Neutrophil (primary cell): ENCODE measurements around the gene SLC25A21.

Source experiments
- H3K27ac ChIP-seq: fragments of 200-600 bp; sonication (generic); 2 replicates; pipeline ENCODE4 v1.5.1; 2016; ENCODE audit warnings: mild to moderate bottlenecking, moderate library complexity
- H3K27me3 ChIP-seq: fragments of 200-600 bp; sonication (generic); 2 replicates; pipeline ENCODE4 v1.6.0; 2016; ENCODE audit warnings: mild to moderate bottlenecking
- H3K36me3 ChIP-seq: fragments of 200-600 bp; sonication (generic); 2 replicates; pipeline ENCODE4 v1.5.1; 2017
- H3K4me1 ChIP-seq, 2 experiments: fragments of 200-600 bp in 1 of 2; sonication (generic) in 1 of 2; 1 replicate in 1 of 2; 2 replicates in 1 of 2; pipeline versions ENCODE4 v1.5.1 to v1.6.1; 2013 to 2016; ENCODE audit warnings: low read depth in 1 of 2, low read length in 1 of 2, mild to moderate bottlenecking in 1 of 2, moderate library complexity in 1 of 2; ENCODE audit not compliant: control insufficient read depth in 1 of 2, insufficient read depth in 1 of 2
- H3K4me3 ChIP-seq, 2 experiments: fragments of 200-600 bp in 1 of 2; sonication (generic) in 1 of 2; 1 replicate in 1 of 2; 2 replicates in 1 of 2; pipeline ENCODE4 v1.5.1; 2013 to 2016; ENCODE audit warnings: low read depth in 1 of 2, low read length in 1 of 2, mild to moderate bottlenecking in 1 of 2, moderate library complexity in 1 of 2
- H3K9me3 ChIP-seq: fragments of 200-600 bp; sonication (generic); 2 replicates; pipeline ENCODE4 v1.5.1; 2016
- TF ChIP-seq, protein P1 (sequence below): fragments of 200-600 bp; sonication (generic); IDR thresholded peaks from 2 replicates; pipeline ENCODE4 v1.5.1; 2016; ENCODE audit warnings: antibody characterized with exemption

Gene SLC25A21

DNA sequence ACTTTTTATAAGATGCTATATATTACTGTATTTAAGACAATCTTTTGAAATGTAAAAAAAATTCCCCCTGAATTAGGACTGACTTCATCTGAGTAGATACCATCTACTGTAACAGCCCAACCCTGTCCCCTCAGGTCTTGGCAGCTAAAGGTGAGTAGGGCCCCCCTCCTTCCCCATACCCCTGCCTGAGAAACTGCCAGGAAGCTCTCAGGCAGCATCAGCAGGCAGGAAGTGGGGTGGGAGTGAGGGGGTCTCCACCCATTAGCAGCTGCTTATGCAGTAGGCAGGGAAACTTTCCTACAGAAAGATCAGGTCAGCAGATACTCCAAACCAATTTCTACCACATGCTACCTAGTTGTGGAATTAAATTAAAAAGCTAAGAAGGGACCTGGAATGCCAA is 448.2 kb downstream of the SLC25A21 start:
- H3K36me3 ChIP-seq, result no peaks in the 10 kb centered on the region
- TF ChIP-seq, protein P1, sequence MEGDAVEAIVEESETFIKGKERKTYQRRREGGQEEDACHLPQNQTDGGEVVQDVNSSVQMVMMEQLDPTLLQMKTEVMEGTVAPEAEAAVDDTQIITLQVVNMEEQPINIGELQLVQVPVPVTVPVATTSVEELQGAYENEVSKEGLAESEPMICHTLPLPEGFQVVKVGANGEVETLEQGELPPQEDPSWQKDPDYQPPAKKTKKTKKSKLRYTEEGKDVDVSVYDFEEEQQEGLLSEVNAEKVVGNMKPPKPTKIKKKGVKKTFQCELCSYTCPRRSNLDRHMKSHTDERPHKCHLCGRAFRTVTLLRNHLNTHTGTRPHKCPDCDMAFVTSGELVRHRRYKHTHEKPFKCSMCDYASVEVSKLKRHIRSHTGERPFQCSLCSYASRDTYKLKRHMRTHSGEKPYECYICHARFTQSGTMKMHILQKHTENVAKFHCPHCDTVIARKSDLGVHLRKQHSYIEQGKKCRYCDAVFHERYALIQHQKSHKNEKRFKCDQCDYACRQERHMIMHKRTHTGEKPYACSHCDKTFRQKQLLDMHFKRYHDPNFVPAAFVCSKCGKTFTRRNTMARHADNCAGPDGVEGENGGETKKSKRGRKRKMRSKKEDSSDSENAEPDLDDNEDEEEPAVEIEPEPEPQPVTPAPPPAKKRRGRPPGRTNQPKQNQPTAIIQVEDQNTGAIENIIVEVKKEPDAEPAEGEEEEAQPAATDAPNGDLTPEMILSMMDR, result no peak
- H3K4me3 ChIP-seq, result no peak overlapping the region
- H3K27me3 ChIP-seq, result no peaks in the 10 kb centered on the region
- H3K9me3 ChIP-seq, result no peaks in the 10 kb centered on the region
- H3K4me1 ChIP-seq, result no peaks in the 10 kb centered on the region
- no peak overlapping the region for H3K27ac ChIP-seq

DNA sequence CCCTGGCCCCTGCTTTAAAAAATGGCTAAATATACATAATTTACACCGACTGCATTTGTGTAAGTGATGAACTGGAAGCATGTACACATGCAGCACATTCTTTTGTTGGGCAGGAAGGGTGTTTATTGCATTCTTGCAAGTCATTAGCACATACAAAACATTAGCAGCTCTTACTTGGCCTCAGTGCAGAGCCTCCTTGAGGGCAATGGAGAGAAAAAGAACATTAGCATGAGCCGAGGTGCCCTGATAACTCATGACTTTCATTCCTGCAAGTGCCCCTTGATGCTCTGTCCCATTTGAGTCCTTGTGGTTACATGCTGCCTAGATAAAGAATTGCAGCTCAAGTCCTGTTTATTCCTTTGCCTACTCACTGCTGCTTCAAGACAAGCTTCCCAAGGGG is 448.9 kb downstream of the SLC25A21 start:
- H3K4me3 ChIP-seq, result no peak overlapping the region
- no peaks in the 10 kb centered on the region for H3K4me1 ChIP-seq
- no peaks in the 10 kb centered on the region for H3K9me3 ChIP-seq
- H3K36me3 ChIP-seq, result no peaks in the 10 kb centered on the region
- H3K27me3 ChIP-seq, result no peaks in the 10 kb centered on the region
- H3K27ac ChIP-seq, result no peak overlapping the region
- TF ChIP-seq, protein P1, result no peak

DNA sequence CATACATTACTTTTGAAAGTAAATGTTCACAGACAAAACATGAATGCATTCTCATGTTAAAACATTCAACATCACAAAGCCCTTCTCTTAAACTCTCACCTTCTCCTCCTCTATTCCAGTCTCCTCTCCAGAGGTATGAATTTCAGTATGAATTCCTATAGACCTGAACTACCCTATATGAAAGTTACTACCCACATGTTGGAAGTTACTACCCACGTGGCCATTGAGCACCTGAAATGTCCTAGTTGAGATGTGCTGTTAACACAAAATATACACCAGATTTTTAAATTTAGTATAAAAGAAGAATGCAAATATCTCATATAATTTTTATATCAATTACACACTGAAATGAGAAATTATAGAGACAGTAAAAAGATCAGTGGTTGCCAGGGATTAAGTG is 450.5 kb downstream of the SLC25A21 start:
- TF ChIP-seq, protein P1, result no peak
- no peaks in the 10 kb centered on the region for H3K9me3 ChIP-seq
- H3K4me1 ChIP-seq, result no peaks in the 10 kb centered on the region

DNA sequence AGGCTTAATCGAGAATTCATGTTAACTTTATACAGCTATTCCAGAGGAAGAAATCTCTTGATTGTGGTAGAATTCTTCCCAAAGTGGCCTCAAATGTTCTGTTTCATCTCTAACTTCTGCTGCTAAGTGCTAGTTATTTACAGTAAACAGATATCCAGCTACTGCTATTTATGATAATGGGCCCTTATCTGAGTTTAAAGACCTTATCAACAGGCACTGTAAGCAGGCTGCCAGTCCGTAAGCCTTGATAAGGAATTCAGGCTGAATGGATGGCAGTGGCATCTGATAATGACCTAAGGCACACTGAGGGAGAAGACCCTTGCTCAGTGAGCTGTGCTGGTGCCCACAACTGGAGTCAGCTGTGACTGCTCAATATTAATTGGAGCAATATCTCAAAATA is 451.7 kb downstream of the SLC25A21 start:
- H3K36me3 ChIP-seq, result no peaks in the 10 kb centered on the region
- H3K27ac ChIP-seq, result no peak overlapping the region
- no peak overlapping the region for H3K4me3 ChIP-seq
- H3K4me1 ChIP-seq, result no peaks in the 10 kb centered on the region
- H3K9me3 ChIP-seq, result no peaks in the 10 kb centered on the region
- no peaks in the 10 kb centered on the region for H3K27me3 ChIP-seq
- TF ChIP-seq, protein P1, result no peak

More for the DNA sequence above, 450.5 kb downstream of the SLC25A21 start:
- no peaks in the 10 kb centered on the region for H3K36me3 ChIP-seq
- H3K27ac ChIP-seq, result no peak overlapping the region
- no peaks in the 10 kb centered on the region for H3K27me3 ChIP-seq
- no peak overlapping the region for H3K4me3 ChIP-seq

DNA sequence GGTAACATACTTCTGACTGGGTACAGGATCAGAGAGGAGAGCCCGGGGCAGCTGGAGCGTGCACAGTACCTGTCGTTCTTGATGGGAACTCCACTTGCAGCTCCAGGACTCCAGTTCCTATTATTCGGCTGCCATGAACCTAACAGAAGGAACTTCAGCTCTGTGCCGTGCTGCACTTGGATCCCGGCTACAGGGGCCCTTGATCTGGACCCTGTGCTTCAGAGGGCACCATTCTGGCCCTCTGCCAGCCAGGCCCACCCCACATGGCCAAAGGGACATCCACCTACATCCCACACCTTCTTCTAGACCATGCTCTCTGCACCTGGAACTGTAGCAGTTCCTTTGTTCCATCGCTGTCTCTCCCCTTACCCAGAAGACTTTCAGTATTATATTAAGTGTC is 452.6 kb downstream of the SLC25A21 start:
- TF ChIP-seq, protein P1, result no peak
- no peaks in the 10 kb centered on the region for H3K27me3 ChIP-seq
- no peak overlapping the region for H3K27ac ChIP-seq
- no peaks in the 10 kb centered on the region for H3K9me3 ChIP-seq
- H3K4me3 ChIP-seq, result no peak overlapping the region
- no peaks in the 10 kb centered on the region for H3K4me1 ChIP-seq
- no peaks in the 10 kb centered on the region for H3K36me3 ChIP-seq

DNA sequence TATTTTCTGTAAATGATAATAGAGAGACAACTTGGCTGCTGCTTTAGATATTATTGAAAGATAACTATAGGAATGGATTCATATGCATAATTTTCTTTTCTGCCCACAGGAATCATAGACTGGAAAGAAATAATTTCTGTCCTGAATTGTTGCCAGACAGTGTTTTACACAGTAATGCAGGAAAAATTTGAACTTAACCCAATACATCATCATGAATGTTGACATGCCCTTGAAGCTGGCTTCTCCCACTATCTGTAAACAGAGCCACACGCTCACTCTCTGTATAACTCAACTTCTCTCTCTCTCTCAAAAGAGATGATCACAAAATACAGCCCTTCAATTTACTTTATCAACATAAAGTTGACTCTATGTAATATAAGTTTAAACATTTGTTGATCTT is 454.2 kb downstream of the SLC25A21 start:
- TF ChIP-seq, protein P1, result no peak
- no peaks in the 10 kb centered on the region for H3K36me3 ChIP-seq

More for the DNA sequence above, 454.2 kb downstream of the SLC25A21 start:
- H3K4me3 ChIP-seq, result no peak overlapping the region
- no peaks in the 10 kb centered on the region for H3K9me3 ChIP-seq
- no peaks in the 10 kb centered on the region for H3K27me3 ChIP-seq
- no peaks in the 10 kb centered on the region for H3K4me1 ChIP-seq
- H3K27ac ChIP-seq, result no peak overlapping the region
